Measurements from ENCODE around the gene ZNF485.
"Not testable (repeated sequence)": the region's sequence is repeated elsewhere in the genome, so short reads cannot be mapped to it uniquely, and the experiment has no call there.

ZNF485 gene

DNA sequence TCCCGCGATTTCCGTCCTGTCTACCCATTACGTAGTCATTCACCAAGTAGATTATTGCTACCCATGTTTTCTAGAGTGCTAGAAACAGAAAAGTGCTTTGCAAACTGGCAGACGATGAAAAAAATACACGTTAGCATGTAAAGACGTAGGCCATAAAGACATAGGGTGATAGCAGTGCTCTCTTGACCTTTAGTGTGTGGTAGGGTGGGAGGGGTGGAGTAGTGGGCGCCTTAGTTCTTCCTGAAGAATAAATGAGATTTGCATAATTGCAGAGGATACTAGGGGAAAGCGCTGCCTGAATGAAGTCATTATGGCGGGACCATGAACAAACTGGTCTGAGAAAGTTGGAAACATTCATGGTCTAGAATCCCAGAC lies 948 bp downstream of the ZNF485 start:
- no peak for DNase-seq

DNA sequence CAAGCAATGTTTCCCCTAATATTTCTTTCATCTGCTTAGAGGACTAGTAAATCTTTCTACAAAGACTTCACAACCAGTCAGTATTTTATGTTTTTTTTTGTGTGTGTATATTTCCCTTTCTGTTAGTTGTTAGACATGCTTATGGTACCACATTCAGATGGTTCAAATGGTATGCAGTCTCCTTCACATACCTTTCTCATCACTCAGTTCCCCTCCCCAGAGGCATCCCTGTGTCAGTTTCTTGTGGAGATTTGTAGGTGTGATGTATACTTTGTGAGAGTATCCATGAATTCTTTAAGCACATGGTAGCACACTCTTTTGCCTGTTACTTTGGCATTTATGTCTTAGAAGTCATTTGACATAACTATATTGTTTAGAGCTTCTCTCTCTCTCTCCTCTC lies 4.4 kb downstream of the ZNF485 start:
- DNase-seq, result no peak

DNA sequence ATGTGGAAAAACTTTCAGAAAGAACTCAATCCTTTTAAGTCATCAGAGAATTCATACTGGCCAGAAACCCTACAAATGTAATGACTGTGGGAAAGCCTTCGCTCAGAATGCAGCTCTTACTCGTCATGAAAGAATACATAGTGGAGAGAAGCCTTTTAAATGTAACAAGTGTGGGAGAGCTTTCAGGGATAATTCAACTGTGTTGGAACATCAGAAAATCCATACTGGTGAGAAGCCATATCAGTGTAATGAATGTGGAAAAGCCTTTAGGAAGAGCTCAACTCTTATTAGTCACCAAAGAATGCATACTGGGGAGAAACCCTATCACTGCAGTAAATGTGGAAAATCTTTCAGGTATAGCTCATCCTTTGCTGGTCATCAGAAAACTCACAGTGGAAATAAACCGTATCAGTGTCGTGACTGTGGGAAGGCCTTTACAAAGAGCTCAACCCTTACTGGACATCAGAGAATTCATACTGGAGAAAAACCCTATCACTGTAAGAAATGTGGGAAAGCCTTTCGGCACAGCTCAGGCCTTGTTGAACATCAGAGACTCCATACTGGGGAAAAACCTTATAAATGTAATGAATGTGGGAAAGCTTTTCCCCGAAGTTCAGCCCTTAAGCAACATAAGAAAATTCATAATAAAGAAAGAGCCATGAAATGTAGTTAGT lies 10.6 kb downstream of the ZNF485 start:
- no peak for DNase-seq

DNA sequence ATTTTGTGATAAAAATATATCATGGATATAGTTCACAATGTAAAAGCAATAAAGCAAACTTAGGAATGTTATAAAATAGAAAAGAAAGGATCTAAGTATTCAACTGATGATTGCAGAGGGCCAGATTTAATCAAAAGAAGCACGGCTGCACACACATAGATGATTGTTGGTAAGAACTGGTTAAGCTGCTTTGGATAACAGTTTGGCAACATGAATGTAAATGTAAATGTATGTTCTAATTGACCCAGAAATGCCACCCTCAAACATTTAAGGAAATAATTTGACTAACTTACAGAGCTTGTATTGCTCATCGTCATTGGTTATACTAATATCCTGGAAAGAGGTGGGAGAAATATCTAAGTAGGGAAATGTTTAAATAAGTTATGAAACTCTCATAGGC lies 13.1 kb downstream of the ZNF485 start:
- DNase-seq, result no peak

DNA sequence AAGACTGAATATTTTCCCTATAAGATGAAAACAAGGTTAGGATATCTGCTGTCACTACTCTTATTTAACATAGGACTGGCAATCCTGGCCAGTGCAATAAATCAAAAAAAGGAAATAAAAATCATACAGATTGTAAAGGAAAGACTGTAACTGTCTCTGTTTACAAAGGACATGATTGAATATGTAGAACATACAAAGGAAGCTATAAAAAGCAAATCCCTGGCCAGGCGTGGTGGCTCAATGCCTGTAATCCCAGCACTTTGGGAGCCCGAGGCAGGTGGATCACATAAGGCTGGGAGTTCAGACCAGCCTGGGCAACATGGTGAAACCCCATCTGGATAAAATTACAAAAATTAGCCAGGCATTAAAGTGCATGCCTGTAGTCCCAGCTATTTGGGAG lies 15.8 kb downstream of the ZNF485 start:
- DNase-seq, result no peak

DNA sequence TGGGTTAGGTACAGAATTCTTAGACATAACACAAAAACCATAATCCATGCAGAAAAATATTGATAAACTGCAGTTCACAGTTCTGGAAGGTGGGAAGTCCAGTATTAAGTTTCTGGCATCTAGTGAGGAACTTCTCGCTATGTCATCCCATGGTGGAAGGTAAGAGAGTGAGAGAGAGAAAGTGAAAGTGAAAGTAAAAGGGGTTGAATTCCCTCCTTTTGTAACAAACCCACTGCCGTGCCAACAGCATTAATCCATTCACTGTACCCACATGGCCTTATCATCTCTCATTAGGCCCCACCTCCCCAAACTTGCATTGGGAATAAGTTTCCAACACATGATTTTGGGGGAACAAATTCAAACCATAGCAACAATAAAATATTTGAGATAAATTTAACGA lies 17.1 kb downstream of the ZNF485 start:
- no peak for DNase-seq

DNA sequence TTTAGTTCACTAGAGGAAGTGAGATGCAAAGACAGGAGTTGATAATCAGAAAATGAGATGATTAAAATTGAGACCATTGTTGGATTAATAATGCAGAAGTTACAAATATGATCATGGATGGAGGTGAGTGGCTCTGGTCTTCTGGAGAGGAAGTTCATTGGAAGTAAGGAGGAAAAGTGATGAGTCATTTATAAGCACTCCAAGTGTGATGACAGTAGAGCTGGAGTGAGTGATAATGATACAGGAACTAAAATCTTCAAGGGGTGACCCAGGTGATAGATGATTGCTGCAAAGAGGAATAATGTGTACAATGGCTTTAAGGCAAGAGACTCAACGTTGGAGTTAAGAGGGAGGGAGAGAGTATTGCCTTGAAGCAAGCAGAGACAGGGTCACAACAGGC lies 21.7 kb downstream of the ZNF485 start:
- no peak for DNase-seq

DNA sequence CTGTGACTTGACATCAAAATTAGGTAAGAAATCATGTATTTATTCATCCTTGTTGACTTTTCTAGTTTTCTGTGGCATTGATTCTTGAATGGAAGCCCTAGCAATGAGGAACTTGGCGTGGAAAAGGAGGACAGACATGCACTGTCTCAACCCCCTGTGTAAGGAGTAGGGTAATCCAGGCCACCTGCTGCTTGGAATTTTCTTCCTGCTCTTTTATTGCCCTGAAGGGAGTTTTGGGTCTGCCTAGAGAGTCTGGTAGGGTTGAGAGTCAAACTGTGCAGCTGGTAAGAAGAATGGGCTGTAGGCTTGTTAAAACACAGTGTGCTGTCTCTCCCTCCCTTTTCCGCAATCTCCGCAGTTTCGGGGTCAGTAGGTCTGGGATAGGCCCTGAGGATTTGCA lies 22.7 kb downstream of the ZNF485 start:
- no peak for DNase-seq

DNA sequence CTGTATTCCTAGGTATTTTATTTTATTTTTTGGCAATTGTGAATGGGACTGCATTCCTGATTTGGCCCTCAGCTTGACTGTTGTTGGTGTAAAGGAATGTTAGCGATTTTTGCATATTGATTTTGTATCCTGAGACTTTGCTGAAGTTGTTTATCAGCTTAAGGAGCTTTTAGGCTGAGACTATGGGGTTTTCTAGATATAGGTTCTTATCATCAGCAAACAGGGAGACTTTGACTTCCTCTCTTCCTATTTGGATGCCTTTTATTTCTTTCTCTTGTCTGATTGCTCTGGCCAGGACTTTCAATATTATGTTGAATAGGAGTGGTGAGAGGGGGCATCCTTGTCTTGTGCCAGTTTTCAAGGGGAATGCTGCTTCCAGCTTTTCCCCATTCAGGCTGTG lies 29.6 kb downstream of the ZNF485 start:
- not testable (repeated sequence) for DNase-seq

DNA sequence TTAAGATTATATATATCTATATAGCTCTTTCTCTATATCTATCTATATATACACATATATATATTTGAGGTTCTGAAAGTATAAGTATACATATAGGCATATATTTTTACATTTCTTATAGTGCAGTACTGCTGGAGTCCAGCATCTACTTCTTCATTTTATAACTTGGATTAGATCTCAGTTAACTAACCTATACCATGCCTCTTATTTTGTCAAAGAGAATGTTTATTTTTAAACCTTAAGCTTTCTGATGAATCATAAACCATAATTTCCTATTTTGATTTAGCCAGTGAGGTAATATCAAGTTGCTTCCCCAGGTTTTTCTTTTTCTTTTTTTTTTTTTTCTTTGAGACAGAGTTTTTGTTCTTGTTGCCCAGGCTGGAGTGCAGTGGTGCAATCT lies 34.4 kb downstream of the ZNF485 start:
- DNase-seq, result no peak

DNA sequence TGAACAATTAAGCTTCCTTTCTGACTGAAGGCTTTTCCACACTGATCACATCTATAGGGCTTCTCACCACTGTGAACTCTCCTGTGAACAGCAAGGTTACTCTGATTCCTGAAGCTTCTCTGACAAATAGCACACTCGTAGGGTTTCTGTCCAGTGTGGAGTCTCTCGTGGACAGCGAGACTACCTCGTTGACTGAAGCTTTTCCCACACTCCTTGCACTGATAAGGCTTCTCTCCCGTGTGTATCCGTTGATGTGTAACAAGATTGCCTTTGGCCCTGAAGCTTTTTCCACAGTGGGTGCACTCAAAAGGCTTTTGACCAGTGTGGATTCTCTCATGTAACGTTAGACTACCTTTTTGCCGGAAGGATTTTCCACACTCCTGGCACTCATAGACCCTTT lies 38.0 kb downstream of the ZNF485 start:
- no peak for DNase-seq

DNA sequence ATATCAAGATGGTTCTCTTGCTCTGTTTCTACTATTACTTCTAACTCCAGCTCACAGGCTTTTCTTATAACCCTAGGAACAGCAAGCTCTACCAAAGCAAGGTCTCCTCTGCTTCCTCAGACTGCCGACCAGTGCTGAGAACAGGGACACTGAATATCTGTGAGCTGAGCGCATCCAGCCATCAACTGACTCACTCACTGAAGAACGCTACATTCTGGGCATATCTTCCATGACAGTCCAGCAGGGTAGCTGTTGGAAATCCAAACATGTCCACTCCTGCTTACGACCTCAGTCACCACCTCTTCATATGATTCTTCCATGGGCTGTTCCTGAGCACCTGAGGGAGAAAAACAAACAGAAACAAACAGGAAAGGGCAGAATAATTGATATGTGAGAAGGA lies 39.6 kb downstream of the ZNF485 start:
- DNase-seq, result no peak

DNA sequence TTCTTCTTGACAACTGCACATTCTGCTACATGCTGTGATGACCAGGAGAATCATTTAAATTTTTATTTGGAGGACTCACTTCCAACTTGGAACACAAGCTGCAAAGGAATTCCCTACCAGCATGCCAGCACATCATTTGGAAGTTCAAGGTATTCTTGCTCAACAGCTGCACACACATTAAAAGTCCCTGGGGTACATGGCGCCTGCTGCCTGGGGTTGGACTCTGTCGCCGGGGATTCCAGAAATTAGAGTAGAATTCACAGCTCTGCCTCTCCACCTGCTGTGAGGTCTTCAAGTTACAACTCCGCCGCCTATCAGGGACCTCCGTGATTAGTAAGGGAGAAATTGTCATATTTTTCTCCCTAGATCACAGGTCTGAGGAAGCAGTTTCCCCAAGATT lies 41.3 kb downstream of the ZNF485 start:
- no peak for DNase-seq

DNA sequence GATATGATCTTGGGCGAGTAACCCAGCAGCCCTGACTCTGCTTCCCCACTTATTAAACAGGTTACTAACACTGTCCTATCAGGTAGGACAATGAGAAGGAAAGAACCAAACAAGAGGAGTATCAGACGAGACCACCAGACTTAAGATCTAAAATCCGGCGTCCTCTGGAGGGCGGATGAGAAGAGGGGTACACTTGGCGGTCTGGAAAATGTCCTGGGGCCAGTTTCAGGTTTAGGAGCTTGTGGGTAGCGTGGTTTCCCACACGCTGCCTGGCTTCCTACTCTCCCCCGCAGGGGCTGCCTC lies 41.8 kb downstream of the ZNF485 start:
- DNase-seq, result no peak

DNA sequence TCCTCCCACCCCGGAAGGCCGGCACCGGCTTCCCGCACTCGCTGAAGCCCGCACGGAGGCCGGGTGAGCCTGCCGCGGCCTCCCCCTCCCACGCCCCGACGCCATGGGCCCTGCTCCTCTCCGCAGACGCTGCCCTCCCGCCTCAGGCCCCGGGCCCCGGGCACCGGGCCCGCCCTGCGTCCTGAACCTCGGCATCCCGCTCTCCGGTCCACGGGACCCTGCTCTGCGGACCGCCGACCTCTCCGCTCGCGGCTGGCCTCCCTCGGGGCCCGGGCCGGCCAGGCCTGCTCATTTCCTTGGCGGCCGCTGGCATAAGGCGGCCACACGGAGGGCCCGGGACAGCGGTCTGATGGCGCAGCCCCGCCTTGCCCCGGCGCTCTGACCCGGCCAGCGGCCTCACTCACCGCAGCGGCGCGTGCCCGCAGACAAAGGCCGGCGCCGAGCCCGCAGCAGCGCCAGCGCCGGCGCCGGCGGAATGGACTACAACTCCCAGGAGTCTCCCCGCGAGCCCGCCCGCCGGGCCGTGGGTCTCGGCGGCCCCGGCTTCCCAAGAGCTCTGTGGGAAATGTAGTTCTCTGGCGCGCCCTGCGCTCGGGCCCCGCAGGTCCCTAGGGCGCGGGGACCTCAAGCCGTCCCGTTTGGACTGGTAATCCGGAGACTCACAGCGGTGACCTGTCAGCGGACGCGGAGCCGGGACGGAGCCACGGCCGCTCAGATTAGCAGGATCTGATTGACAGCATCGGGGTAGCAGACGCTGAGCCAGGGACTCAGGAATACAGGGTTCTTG lies 42.4 kb downstream of the ZNF485 start, which contains the start of gene ZNF32:
TSS of gene ZNF32 (minus strand) at position 484 of the 787 bp plus-strand sequence. CDS start 2,748 bp downstream, outside the sequence.
- peak in 1 of 2 experiments; percentile 50 for DNase-seq

DNA sequence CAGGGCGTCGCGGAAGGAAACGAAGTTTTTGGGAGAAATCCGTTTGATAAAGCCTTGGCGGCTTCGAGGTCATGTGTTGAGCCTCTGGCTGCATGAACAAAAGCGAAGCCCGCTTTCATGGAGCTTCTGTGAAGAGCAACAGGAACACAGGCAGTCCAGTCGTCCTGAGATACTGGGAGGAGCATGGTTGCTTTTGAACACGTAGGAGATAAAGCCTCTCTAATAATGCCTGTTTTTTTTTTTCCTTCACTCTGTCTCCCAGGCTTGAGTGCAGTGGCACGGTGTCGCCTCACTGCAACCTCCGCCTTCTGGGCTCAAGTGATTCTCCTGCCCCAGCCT lies 42.9 kb downstream of the ZNF485 start:
- no peak for DNase-seq

DNA sequence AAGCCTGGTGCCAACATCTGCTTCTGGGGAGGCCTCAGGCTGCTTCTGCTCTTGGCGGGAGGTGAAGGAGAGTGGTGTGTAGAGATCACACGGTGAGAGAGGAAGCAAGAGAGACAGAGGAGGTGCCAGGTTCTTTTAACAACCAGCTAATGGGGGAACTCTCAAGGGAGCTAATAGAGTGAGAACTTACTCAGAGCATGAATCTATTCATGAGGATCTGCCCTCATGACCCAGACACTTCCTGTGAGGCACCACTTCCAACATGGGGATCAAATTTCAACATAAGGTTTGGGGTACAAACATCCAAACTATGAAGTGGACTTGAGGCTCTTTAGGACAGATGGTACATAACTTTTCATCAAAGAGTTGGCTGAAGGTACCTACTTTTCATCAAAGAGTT lies 47.5 kb downstream of the ZNF485 start:
- no peak for DNase-seq

DNA sequence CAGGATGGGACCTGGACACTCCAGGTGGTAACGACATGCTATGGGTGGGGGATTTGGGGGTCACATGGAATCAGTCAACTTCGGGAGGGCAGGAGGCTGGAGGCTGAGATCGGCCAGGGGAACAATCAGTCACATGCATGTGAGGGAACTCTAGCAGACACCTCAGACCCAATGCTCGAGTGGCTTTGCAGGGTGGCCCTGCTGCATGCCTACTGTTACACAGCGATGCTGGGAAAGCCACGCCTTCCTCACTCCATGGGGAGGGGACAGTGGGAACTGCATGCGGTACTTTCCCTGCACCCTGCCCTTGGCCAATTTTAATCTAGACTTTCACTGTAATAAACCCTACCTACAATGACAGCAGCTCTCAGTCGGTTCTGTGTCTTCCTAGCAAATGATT lies 49.1 kb downstream of the ZNF485 start:
- DNase-seq, result no peak

DNA sequence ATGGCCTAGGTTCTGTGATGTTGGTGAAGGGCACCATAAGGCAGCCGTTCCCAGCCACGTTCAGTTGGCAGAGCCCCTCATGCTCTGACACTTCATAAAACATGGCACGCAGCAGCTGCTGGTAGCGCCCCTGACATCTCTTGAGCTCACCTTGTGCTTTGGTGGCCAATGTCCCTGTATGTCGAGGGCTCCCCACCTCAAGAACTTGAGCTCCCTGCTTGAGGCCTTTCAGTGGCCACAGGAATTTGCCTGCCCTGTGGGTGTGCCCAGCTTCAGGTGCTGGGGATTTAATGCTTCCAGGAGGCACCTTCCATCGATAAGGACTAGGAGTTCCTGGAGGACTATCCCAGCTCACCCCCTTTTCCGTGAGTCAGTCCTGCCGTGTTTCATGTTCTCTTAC lies 52.0 kb downstream of the ZNF485 start:
- DNase-seq, result no peak

DNA sequence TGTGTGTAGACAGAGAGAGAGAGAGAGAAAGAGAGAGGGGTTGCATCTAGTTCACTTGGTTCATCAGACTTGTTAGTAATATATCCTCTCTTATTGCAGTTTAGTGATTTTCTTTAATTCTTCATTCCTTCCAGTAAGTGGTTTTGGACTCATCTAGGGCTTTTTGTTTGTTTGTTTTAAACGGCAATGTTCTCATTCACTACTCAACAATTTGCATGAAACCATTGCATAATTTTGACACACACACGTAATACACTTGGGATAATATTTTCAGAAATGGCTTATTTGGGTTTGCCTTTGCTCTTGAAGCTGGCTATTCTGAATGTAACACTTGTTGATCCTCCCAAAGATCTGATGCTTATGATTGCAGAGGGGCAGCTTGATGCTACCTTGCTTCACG lies 58.8 kb downstream of the ZNF485 start:
- DNase-seq, result no peak

DNA sequence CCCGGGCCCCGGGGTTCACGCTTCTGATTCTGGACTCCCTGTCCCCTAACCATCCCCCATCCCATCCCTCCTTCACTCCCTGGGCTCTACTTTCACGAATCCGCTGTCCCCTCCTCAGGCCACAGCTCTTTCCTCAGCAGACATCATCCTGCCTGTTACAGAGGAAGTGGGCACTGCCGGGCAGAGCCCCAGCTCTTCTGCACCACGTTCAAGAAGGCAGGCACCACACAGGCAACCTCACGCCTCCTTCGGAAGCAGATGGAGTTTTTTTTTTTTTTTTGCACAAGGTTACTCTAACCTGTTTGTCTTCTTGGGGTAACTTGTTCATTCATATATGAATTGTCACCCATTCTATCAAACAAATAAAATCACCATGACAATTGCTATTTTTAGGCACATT lies 60.3 kb downstream of the ZNF485 start:
- no peak for DNase-seq

DNA sequence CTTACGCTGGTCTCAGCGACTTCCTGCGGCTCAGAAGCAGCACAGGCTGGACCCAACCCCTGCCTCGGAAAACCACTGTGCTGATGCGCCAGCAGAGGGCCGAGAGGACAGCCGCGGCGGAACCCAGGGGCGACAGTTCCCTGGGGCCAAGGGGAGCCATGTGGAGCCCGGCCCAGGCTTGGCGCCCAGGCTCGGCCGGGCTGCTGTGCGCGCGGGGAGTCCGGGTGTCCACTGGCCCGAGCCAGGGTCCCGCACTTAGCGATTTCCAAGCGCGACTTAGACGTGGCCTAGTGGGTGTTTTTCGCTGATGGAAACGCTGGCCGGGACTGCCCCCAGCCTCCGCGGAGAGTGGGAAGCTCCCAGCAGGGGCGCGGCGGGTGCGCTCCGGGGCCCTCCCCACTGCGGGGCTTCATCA lies 61.1 kb downstream of the ZNF485 start:
- no peak for DNase-seq

Measured in cerebellar nuclear complex (tissue), 1 donor.